CD4-positive, alpha-beta T cell treated with Interleukin-4 for 4 hours (primary cell): Measurements from ENCODE around the gene SCN4B.

Experiments used
- DNase-seq: peaks from one replicate; pipeline ENCODE4 v3.0.0-alpha.2; 2020

SCN4B gene

DNA sequence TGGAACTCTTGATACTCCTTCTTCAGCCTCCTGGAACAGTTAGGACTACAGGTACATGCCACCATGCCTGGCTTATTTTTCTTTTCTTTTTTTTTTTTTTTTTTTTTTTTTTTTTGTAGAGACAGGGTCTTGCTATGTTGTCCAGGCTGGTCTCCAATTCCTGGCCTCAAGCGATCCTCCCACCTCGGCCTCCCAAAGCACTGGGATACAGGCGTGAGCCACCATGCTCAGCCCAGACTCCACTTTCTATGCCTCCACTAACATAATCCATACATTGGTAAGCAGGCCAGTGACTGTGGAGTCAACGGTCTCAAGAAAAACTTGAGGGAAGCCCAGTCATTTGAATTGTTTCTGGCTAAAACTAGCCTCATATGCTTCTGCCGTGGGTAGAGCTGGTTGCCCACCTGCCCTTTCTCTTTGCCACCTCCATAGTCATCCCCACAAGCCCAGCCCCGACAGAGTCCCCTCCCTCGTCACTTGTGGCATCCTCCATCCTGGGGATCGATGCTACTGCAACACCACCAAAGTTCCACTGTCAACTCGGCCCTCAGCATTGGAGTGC, 21.5 kb upstream of the SCN4B start:
- DNase-seq = no peak

GRCh38 chr11:118172356-118172755, 19.7 kb upstream of the SCN4B start:
- no peak for DNase-seq

DNA sequence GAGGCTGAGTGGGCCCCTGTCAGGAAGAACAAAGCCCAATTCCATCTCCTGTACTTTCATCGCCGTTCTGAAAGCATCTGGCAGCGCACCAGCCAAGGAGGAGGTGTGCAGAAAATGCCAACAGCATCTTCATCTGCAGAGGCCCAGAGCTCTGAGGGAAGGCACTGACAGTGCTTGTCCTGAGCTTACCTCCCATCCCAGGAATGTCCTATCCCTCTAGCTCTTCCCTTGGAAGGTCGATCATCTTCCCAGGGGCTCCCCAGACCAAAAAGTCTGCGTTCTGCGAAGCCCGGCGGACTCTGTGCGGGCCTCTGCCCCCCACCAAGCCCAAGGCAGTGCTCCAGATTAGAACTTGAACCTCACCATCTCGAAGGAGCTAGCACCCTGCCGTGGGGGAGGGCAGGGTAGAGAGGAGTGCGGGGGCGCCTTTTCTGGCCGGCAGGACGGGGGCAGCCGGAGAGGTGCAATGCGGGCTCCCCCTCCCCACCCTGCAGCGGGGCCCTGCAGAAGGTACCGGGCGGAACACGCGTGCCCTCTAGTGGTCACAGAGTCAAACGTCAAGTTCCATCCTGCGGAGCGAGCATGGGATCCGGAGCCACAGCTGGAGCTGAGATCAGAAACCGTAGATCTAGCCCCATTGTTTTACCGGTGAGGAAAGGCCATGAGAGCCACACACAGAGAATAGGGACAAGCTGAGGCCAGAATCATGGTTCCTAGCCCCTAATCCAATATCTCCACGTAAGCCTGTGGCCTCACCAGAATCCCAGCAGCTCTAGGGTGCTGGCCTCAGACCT, 18.8 kb upstream of the SCN4B start:
- peak; percentile 53 for DNase-seq

DNA sequence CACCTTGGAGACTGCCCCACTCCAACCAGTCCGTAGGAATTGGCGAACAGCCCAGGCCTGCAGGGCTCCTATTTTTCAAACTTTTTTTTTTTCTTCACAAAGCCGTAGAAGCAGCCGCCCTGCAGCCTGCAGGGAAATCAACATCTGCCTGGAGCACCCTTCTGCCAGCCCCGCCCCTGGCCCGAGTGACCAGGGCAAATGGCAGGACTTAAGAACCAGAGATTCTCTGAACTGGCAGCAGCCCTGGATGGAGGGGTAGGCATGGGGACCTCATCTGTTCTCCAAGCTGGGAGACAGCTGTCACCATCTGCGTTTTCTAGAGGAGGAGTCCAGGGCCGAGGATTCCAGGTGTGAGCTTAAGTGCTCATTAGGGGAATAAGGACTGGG, 18.3 kb upstream of the SCN4B start:
- no peak for DNase-seq

- DNase-seq = no peak
Observed at GRCh38 chr11:118170231-118170630, 17.6 kb upstream of the SCN4B start.

DNA sequence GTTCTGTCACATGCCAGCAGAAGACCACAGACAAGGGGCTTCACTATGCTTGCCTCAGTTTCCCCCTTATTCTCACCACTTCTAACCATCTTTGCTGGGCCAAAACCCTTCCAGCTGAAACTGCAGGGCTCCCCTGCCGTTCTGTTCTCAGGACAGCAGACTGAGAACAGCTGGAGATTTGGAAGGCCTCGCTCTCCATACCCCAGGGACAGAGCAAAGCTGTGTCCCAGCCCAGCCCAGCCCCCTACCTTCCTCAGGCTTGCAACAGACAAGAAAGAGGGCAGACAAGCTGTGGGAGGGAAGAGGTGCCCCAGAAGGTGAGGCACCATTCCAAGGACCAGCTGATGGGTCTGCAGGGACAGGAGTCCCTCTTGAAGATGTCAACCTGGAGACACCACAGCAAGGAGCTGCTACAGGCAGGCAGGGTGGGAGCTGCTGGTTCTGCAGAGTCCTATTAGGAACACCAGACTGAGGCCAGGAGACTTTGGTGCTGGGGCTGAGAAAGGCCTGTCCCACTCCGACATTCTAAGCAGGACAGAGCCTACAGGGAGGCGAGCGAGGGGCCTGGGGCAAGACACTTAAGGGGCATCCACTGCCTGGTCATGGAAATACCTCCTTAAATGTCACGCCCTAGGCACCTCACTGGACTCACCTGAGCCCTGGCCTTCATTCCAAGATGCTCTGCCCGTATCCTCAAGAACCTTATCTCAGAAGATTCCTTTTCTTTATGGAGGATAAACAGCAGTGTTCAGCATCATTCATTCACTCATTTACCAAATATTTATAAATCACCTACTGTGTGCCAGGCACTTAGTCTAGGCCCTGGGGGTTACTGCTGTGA, 16.9 kb upstream of the SCN4B start:
- DNase-seq = no peak

DNA sequence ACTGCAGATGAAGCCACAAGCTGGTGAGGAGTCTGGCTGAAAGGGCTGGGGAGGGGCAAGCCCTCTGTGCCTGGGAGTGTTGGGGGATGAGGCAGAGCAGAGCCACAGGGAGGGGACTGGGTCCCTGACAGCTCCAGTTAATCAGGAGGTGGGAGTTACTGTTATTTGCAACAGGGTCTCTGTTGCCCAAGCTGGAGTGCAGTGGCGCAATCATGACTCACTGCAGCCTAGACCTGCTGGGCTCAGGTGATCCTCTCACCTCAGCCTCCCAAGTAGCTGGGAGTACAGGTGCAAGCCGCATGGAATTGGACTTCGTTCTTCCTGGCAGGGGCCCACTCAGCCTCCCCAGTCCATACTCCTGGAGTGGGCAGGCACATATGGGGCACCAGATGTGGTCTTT, 16.1 kb upstream of the SCN4B start:
- no peak for DNase-seq

- no peak for DNase-seq
Observed at GRCh38 chr11:118168316-118168715, 15.7 kb upstream of the SCN4B start.

- DNase-seq = no peak
Observed at GRCh38 chr11:118167906-118168305, 15.3 kb upstream of the SCN4B start.

- no peak for DNase-seq
Observed at GRCh38 chr11:118167253-118167652, 14.6 kb upstream of the SCN4B start.

DNA sequence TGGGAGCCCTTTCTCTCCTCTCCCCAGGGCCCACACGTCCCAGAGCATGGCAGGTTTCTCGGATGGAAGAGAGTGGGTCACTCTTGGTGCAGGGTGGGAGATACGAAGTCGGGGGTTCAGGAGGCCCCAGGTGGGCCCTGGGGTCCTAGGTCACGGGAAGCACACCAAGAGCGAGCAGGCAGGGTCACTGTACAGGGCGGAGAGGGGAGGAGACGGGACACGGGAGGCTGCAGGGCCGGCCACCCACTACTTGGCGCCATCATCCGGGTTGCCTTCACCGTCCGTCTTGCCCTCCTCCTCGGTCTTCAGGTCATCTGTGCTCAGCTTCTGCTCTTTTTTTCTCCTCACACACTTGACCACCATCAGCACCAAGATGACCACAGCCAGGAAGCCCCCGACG, 14.0 kb upstream of the SCN4B start:
- no peak for DNase-seq

- no peak for DNase-seq
Observed at GRCh38 chr11:118164885-118165284, 12.3 kb upstream of the SCN4B start.

DNA sequence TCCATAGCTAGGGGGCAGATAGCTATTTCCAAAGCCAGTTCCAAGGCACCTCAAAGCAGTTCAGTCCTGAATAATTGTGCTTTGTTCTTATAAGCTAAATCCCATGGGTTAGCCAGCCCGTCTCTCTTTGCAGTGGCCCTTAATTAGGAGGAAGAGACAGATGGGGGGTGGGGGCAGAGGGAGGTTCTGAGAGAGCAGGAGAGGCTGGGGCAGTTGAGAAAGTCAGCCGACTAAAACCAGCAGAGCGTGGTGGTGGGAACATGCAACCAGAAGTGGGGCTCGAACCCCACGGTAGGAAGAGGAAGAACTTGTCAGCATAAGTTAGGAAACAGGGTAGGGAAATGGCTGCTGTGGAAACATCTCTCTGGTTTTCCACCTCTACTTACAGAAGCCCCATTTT, 10.9 kb upstream of the SCN4B start:
- DNase-seq = no peak

DNA sequence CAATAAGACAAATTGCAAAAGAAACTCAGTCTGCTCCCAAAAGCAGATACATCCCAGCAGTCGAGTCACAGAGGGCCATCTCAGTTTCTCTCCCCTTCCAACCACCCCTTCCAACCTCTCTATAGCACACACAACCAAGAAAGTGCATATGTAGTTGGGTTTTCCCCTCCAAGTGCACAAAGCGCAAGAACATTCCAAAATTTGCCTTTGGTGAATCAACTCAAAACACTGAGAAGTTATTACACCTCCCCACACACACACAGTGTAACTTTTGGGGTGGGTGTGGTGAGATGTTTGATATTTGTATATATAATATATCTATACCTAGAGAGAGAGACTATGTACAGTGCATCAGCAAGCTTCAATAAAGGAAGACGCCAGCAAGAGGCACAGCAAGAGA, 10.2 kb upstream of the SCN4B start:
- DNase-seq = no peak

DNA sequence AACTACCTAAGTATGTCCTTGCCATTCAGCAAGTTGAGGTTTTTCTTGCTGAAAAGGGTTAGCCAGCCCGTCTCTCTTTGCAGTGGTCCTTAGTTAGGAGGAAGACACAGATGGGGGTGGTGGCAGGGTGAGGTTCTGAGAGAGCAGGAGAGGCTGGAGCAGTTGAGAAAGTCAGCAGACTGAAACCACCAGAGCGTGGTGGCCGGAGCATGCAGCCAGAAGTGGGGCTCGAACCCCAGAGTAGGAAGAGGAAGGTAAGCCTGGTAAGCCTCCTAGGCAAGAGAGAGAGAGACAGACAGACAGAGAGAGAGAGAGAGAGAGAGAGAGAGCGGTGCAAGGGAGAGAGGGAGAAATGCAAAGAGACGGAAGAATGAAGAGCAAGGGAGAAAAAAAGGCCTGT, 9.2 kb upstream of the SCN4B start:
- no peak for DNase-seq

GRCh38 chr11:118157186-118157895, 4.7 kb upstream of the SCN4B start:
- DNase-seq = no peak

- DNase-seq = no peak
Observed at GRCh38 chr11:118156531-118157185, 4.0 kb upstream of the SCN4B start.

GRCh38 chr11:118155776-118156530, 3.3 kb upstream of the SCN4B start:
- DNase-seq = no peak

DNA sequence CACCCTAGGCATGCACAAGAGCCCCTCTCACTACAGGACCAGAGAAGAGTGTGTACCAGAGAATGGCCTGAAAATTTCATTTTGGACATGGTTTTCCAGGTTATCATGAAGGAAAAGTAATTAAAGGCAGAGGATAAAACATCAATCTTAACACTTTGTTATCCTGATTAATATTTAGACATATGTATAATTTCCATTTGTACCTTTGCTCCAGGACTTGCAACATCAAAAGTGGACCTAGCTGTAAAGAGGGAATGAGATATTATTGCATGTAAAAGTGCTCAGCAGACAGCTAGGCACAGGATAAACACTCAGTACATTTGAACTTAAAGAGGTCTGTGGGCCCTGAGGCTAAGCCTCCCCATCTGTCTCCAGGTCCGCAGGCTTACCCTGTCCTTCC, 2.0 kb upstream of the SCN4B start:
- no peak for DNase-seq

GRCh38 chr11:118153976-118154375, 1.4 kb upstream of the SCN4B start:
- DNase-seq = no peak

DNA sequence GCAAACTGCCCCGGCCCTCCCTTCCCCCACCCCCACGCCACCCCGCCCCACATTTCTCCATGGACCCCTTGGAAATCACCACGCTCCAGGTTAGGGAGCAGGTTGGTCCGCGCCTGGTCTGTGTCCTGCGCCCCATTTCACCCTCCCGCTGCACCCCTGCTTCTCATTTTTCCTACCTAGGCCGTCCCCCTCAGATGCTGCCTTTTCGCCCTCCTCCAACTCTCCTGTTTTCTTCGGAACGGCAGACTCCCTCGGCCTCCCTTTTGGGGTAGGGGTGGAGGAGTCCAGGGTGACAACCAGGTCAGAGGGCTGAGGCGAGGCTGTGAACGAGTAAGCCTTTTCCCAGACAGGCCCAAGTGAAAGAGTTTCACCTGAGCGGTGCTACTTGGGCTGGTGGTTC, 893 bp upstream of the SCN4B start:
- no peak for DNase-seq

- no peak for DNase-seq
Observed at GRCh38 chr11:118152020-118152551, 537 bp downstream of the SCN4B start.
